ENCODE data around the gene SH3BP1.
"Not testable (repeated sequence)": the region's sequence is repeated elsewhere in the genome, so short reads cannot be mapped to it uniquely, and the experiment has no call there.

Gene SH3BP1

GRCh38 chr22:37609240-37610152 lies 30.0 kb upstream of the SH3BP1 start:
- Mint-ChIP-seq H3K36me3 (peaks cover 29% of the 10 kb centered on the region), H3K4me3 (peak overlapping the region; percentile 94), H3K4me1 (peaks cover 33% of the 10 kb centered on the region), H3K9me3 (no peaks in the 10 kb centered on the region), H3K27ac (peak overlapping the region; percentile 94)
- no peak for ATAC-seq
- DNase-seq (ENCODE audit: low spot score in 2 of 2), result no peak

GRCh38 chr22:37610153-37610475 lies 29.4 kb upstream of the SH3BP1 start:
- ATAC-seq, result not testable (repeated sequence)

GRCh38 chr22:37610480-37611129 lies 28.9 kb upstream of the SH3BP1 start:
- ATAC-seq (no peak), DNase-seq (ENCODE audit: low spot score in 2 of 2) (no peak)
- H3K4me3 Mint-ChIP-seq, result peak overlapping the region; percentile 94
- peaks cover 40% of the 10 kb centered on the region for H3K36me3 Mint-ChIP-seq
- H3K4me1 Mint-ChIP-seq, result peaks cover 23% of the 10 kb centered on the region
- peak overlapping the region; percentile 32 for H3K27ac Mint-ChIP-seq
- no peaks in the 10 kb centered on the region for H3K9me3 Mint-ChIP-seq

More at GRCh38 chr22:37610153-37610475, 29.4 kb upstream of the SH3BP1 start:
- peaks cover 28% of the 10 kb centered on the region for H3K4me1 Mint-ChIP-seq
- not testable (repeated sequence) for DNase-seq (ENCODE audit: low spot score in 2 of 2); H3K9me3 Mint-ChIP-seq
- H3K27ac Mint-ChIP-seq, result peak overlapping the region; percentile 94
- H3K4me3 Mint-ChIP-seq, result peak overlapping the region; percentile 94
- H3K36me3 Mint-ChIP-seq, result peaks cover 35% of the 10 kb centered on the region

GRCh38 chr22:37611207-37611606 lies 28.3 kb upstream of the SH3BP1 start:
- Mint-ChIP-seq H3K27ac (peak overlapping the region; percentile 32), H3K9me3 (no peaks in the 10 kb centered on the region), H3K36me3 (peaks cover 46% of the 10 kb centered on the region), H3K4me1 (peaks cover 19% of the 10 kb centered on the region), H3K4me3 (no peak overlapping the region)
- no peak for DNase-seq (ENCODE audit: low spot score in 2 of 2)
- no peak for ATAC-seq

- no peak overlapping the region for H3K4me3 Mint-ChIP-seq
- no peaks in the 10 kb centered on the region for H3K9me3 Mint-ChIP-seq
- H3K27ac Mint-ChIP-seq, result no peak overlapping the region
- H3K4me1 Mint-ChIP-seq, result no peaks in the 10 kb centered on the region
- DNase-seq (ENCODE audit: low spot score in 2 of 2) (no peak), ATAC-seq (no peak)
- H3K36me3 Mint-ChIP-seq, result peaks cover 80% of the 10 kb centered on the region
Measured at GRCh38 chr22:37616201-37617083, 23.0 kb upstream of the SH3BP1 start.

- ATAC-seq (no peak), DNase-seq (ENCODE audit: low spot score in 2 of 2) (no peak)
- H3K27ac Mint-ChIP-seq, result no peak overlapping the region
- peaks cover 87% of the 10 kb centered on the region for H3K36me3 Mint-ChIP-seq
- no peaks in the 10 kb centered on the region for H3K9me3 Mint-ChIP-seq
- H3K4me3 Mint-ChIP-seq, result no peak overlapping the region
- H3K4me1 Mint-ChIP-seq, result no peaks in the 10 kb centered on the region
Measured at GRCh38 chr22:37617431-37617830, 22.0 kb upstream of the SH3BP1 start.

GRCh38 chr22:37618072-37618656 lies 21.3 kb upstream of the SH3BP1 start:
- DNase-seq (ENCODE audit: low spot score in 2 of 2), result no peak
- H3K4me3 Mint-ChIP-seq, result no peak overlapping the region
- no peak for ATAC-seq
- H3K27ac Mint-ChIP-seq, result no peak overlapping the region
- H3K36me3 Mint-ChIP-seq, result peaks cover 91% of the 10 kb centered on the region
- H3K4me1 Mint-ChIP-seq, result no peaks in the 10 kb centered on the region
- no peaks in the 10 kb centered on the region for H3K9me3 Mint-ChIP-seq

- Mint-ChIP-seq H3K9me3 (no peaks in the 10 kb centered on the region), H3K36me3 (peaks cover 92% of the 10 kb centered on the region), H3K4me3 (no peak overlapping the region), H3K27ac (no peak overlapping the region), H3K4me1 (peaks cover 3% of the 10 kb centered on the region)
- DNase-seq (ENCODE audit: low spot score in 2 of 2), result no peak
- ATAC-seq, result no peak
Measured at GRCh38 chr22:37618674-37619073, 20.8 kb upstream of the SH3BP1 start.

- DNase-seq (ENCODE audit: low spot score in 2 of 2), result no peak
- peaks cover 16% of the 10 kb centered on the region for H3K4me1 Mint-ChIP-seq
- H3K36me3 Mint-ChIP-seq, result peaks cover 95% of the 10 kb centered on the region
- H3K27ac Mint-ChIP-seq, result peak overlapping the region; percentile 68
- no peak for ATAC-seq
- H3K4me3 Mint-ChIP-seq, result no peak overlapping the region
- no peaks in the 10 kb centered on the region for H3K9me3 Mint-ChIP-seq
Measured at GRCh38 chr22:37619991-37620390, 19.5 kb upstream of the SH3BP1 start.

- DNase-seq (ENCODE audit: low spot score in 2 of 2) (no peak), ATAC-seq (no peak)
- Mint-ChIP-seq H3K27ac (no peak overlapping the region), H3K9me3 (no peaks in the 10 kb centered on the region), H3K36me3 (peaks cover 95% of the 10 kb centered on the region), H3K4me1 (peaks cover 29% of the 10 kb centered on the region), H3K4me3 (no peak overlapping the region)
Measured at GRCh38 chr22:37621352-37621860, 18.1 kb upstream of the SH3BP1 start.

GRCh38 chr22:37623075-37624016 lies 16.1 kb upstream of the SH3BP1 start:
- peaks cover 48% of the 10 kb centered on the region for H3K4me1 Mint-ChIP-seq

GRCh38 chr22:37624017-37624365 lies 15.5 kb upstream of the SH3BP1 start:
- DNase-seq (ENCODE audit: low spot score in 2 of 2) (no peak), ATAC-seq (no peak)
- peak overlapping the region; percentile 98 for H3K27ac Mint-ChIP-seq
- peaks cover 81% of the 10 kb centered on the region for H3K36me3 Mint-ChIP-seq
- H3K4me3 Mint-ChIP-seq, result no peak overlapping the region
- peaks cover 54% of the 10 kb centered on the region for H3K4me1 Mint-ChIP-seq
- no peaks in the 10 kb centered on the region for H3K9me3 Mint-ChIP-seq

More at GRCh38 chr22:37623075-37624016, 16.1 kb upstream of the SH3BP1 start:
- peak; percentile 67 to 88 for DNase-seq (ENCODE audit: low spot score in 2 of 2)
- H3K4me3 Mint-ChIP-seq, result no peak overlapping the region
- no peaks in the 10 kb centered on the region for H3K9me3 Mint-ChIP-seq
- peaks cover 88% of the 10 kb centered on the region for H3K36me3 Mint-ChIP-seq
- peak; percentile 83 for ATAC-seq
- H3K27ac Mint-ChIP-seq, result peak overlapping the region; percentile 98

GRCh38 chr22:37624876-37625275 lies 14.6 kb upstream of the SH3BP1 start:
- Mint-ChIP-seq H3K36me3 (peaks cover 72% of the 10 kb centered on the region), H3K4me1 (peaks cover 60% of the 10 kb centered on the region)

GRCh38 chr22:37625737-37626136 lies 13.7 kb upstream of the SH3BP1 start:
- H3K4me1 Mint-ChIP-seq, result peaks cover 60% of the 10 kb centered on the region
- H3K4me3 Mint-ChIP-seq, result no peak overlapping the region
- H3K36me3 Mint-ChIP-seq, result peaks cover 71% of the 10 kb centered on the region
- no peak for DNase-seq (ENCODE audit: low spot score in 2 of 2)
- H3K27ac Mint-ChIP-seq, result peak overlapping the region; percentile 98
- ATAC-seq, result no peak
- no peaks in the 10 kb centered on the region for H3K9me3 Mint-ChIP-seq

More at GRCh38 chr22:37624876-37625275, 14.6 kb upstream of the SH3BP1 start:
- Mint-ChIP-seq H3K9me3 (no peaks in the 10 kb centered on the region), H3K4me3 (no peak overlapping the region), H3K27ac (peak overlapping the region; percentile 98)
- DNase-seq (ENCODE audit: low spot score in 2 of 2) (no peak), ATAC-seq (no peak)

All from stimulated activated effector memory CD8-positive, alpha-beta T cell treated with anti-CD3 and anti-CD28 coated beads, Interleukin-12 subunit alpha, Interleukin-12 subunit beta, amount 100 ng/mL, for 72 hours (primary cell).